Osteoblast (primary cell): ENCODE measurements around the gene MUC4. TPM values are rescaled to one million over a fixed set of nuclear protein-coding genes. Genes with fewer than 3 reads are reported as not detected.

Experiments used
- DNase-seq: peaks from one replicate; pipeline ENCODE4 v3.0.0; 2011; ENCODE audit warnings: low spot score, mixed read lengths; ENCODE audit not compliant: insufficient read length; ENCODE audit errors: missing footprints
- H2AFZ ChIP-seq: 2 replicates; pipeline ENCODE4 v1.6.0; 2011; ENCODE audit warnings: mild to moderate bottlenecking, low read length
- H3K27ac ChIP-seq: 2 replicates; pipeline ENCODE4 v1.5.1; 2011; ENCODE audit warnings: mild to moderate bottlenecking, low read depth, low read length, moderate library complexity
- H3K27me3 ChIP-seq: 2 replicates; pipeline ENCODE4 v1.6.0; 2012; ENCODE audit warnings: mild to moderate bottlenecking, control low read depth, inconsistent platforms, low read length, moderate library complexity; ENCODE audit not compliant: insufficient read depth
- H3K36me3 ChIP-seq: 2 replicates; pipeline ENCODE4 v1.5.1; 2011; ENCODE audit warnings: mild to moderate bottlenecking, low read length, control low read depth, moderate library complexity; ENCODE audit not compliant: insufficient read depth
- H3K4me1 ChIP-seq: 2 replicates; pipeline ENCODE4 v1.5.1; 2011; ENCODE audit warnings: mild to moderate bottlenecking, low read length, control low read depth, moderate library complexity; ENCODE audit not compliant: insufficient read depth
- H3K4me2 ChIP-seq: 2 replicates; pipeline ENCODE4 v1.6.0; 2011; ENCODE audit warnings: mild to moderate bottlenecking, low read length; ENCODE audit not compliant: insufficient read depth
- H3K4me3 ChIP-seq: fragments of 200-600 bp; sonication (generic); 3 replicates; pipeline ENCODE4 v1.5.1; 2012; ENCODE audit warnings: mild to moderate bottlenecking, low read length, inconsistent platforms; ENCODE audit not compliant: insufficient read depth
- H3K79me2 ChIP-seq: 2 replicates; pipeline ENCODE4 v1.6.0; 2012; ENCODE audit warnings: mild to moderate bottlenecking, low read length, control low read depth, inconsistent platforms; ENCODE audit not compliant: insufficient read depth
- H3K9me3 ChIP-seq: 2 replicates; pipeline ENCODE4 v1.5.1; 2011; ENCODE audit warnings: low read depth, low read length, control low read depth
- H4K20me1 ChIP-seq: 2 replicates; pipeline ENCODE4 v1.6.0; 2012; ENCODE audit warnings: mild to moderate bottlenecking, low read length, control low read depth; ENCODE audit not compliant: insufficient read depth
- CTCF ChIP-seq: IDR thresholded peaks from 2 replicates; pipeline ENCODE4 v1.5.1; 2011; ENCODE audit warnings: mild to moderate bottlenecking, low read depth, low read length, moderate library complexity; ENCODE audit errors: extremely low read depth
- total RNA-seq: library from RNA; depleted of rRNA; stranded (reverse); fragments of >200 nt; gene quantifications from 2 replicates; pipeline ENCODE4 v1.2.3, GENCODE V29; 2012

Gene MUC4
- total RNA-seq, 1 donor: not detected

- Histone ChIP-seq H3K79me2 (no peaks in the 10 kb centered on the region), H3K27ac (no peak overlapping the region), H4K20me1 (no peaks in the 10 kb centered on the region), H3K36me3 (no peaks in the 10 kb centered on the region), H2AFZ (no peak overlapping the region), H3K4me3 (no peak overlapping the region), H3K27me3 (peaks cover 3% of the 10 kb centered on the region), H3K4me2 (no peak overlapping the region), H3K4me1 (no peaks in the 10 kb centered on the region), H3K9me3 (no peaks in the 10 kb centered on the region)
- peak; percentile 48 for DNase-seq
- TF ChIP-seq CTCF: no peak
These were observed 44.8 kb upstream of the MUC4 start for GRCh38 chr3:195856410-195857084.

- DNase-seq: peak; percentile 83
- Histone ChIP-seq H3K4me2 (no peak overlapping the region), H3K27ac (no peak overlapping the region), H3K4me1 (peaks cover 3% of the 10 kb centered on the region), H3K27me3 (peaks cover 3% of the 10 kb centered on the region), H3K4me3 (no peak overlapping the region), H3K36me3 (no peaks in the 10 kb centered on the region), H3K9me3 (no peaks in the 10 kb centered on the region), H4K20me1 (no peaks in the 10 kb centered on the region), H3K79me2 (no peaks in the 10 kb centered on the region), H2AFZ (no peak overlapping the region)
- no peak for TF ChIP-seq CTCF
These were observed 44.0 kb upstream of the MUC4 start for GRCh38 chr3:195855471-195856409.

GRCh38 chr3:195854628-195855294 is 43.0 kb upstream of the MUC4 start:
- no peaks in the 10 kb centered on the region for H4K20me1 ChIP-seq
- H3K27ac ChIP-seq: no peak overlapping the region
- H3K4me3 ChIP-seq: no peak overlapping the region
- no peak overlapping the region for H2AFZ ChIP-seq
- no peak overlapping the region for H3K4me2 ChIP-seq
- H3K27me3 ChIP-seq: no peaks in the 10 kb centered on the region
- no peaks in the 10 kb centered on the region for H3K36me3 ChIP-seq
- DNase-seq: peak; percentile 31
- H3K79me2 ChIP-seq: no peaks in the 10 kb centered on the region
- no peaks in the 10 kb centered on the region for H3K9me3 ChIP-seq
- H3K4me1 ChIP-seq: peaks cover 3% of the 10 kb centered on the region
- TF ChIP-seq CTCF: no peak
